Suppressor macrophage treated with lipopolysaccharide for 4 hours (primary cell): ENCODE measurements around the gene SPANXA2.
"Not testable (repeated sequence)": the region's sequence is repeated elsewhere in the genome, so short reads cannot be mapped to it uniquely, and the experiment has no call there.

Experiments
- DNase-seq: peaks from one replicate; pipeline ENCODE4 v3.0.0-alpha.2; 2020

Gene SPANXA2

GRCh38 chrX:141589408-141589807 is at the start of gene SPANXA2:
Gene SPANXA2 (plus strand): TSS chrX:141589708. CDS start chrX:141589768, 60 bp downstream.
- not testable (repeated sequence) for DNase-seq

- DNase-seq, result not testable (repeated sequence)
Observed at GRCh38 chrX:141542551-141542950, 47.0 kb upstream of the SPANXA2 start.

- not testable (repeated sequence) for DNase-seq
Observed at GRCh38 chrX:141584638-141585037, 4.9 kb upstream of the SPANXA2 start, which contains the start of gene SPANXA1. Gene SPANXA1 (minus strand): TSS chrX:141584738. CDS start chrX:141584678, 60 bp downstream.

- no peak for DNase-seq
Observed at GRCh38 chrX:141609111-141609510, 19.6 kb downstream of the SPANXA2 start.

- no peak for DNase-seq
Observed at GRCh38 chrX:141619336-141619735, 29.8 kb downstream of the SPANXA2 start.

GRCh38 chrX:141632124-141632523 is 42.6 kb downstream of the SPANXA2 start:
- DNase-seq, result no peak

GRCh38 chrX:141638550-141638949 is 49.0 kb downstream of the SPANXA2 start:
- DNase-seq, result no peak
